ENCODE data around the gene SAMD11.

DNA sequence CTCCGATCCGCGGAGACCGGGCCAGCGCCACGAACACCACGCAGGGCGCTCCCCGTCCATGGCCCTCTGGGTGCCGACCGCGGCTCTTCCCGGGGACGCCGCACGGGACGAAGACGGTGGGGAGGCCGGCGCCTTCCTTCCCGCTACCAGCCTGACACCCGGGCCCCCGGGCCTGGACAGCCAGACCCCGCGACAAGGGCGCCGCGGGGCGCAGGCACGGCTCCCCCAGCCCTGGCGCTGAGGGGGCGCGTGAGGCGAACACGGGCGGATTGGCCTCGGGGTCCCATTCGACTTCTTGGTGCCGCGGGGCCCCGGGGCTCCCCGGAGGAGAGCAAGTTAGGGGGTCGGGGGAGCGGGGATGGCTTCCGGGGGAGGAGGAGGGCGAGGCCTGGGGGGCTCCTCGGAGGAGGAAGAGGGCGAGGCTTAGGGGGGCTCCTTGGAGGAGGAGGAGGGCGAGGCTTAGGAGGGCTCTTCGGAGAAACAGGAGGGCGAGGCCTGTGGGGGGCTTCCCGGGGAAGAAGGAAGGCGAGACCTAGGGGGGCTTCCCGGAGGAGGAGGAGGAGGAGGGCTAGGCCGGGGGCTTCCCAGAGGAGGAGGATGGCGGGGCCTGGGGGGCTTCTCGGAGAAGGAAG lies 36.1 kb downstream of the SAMD11 start:
- no peak for TF ChIP-seq POLR2A (IDR thresholded peaks at IDR 0.05)
- TF ChIP-seq, protein P1, sequence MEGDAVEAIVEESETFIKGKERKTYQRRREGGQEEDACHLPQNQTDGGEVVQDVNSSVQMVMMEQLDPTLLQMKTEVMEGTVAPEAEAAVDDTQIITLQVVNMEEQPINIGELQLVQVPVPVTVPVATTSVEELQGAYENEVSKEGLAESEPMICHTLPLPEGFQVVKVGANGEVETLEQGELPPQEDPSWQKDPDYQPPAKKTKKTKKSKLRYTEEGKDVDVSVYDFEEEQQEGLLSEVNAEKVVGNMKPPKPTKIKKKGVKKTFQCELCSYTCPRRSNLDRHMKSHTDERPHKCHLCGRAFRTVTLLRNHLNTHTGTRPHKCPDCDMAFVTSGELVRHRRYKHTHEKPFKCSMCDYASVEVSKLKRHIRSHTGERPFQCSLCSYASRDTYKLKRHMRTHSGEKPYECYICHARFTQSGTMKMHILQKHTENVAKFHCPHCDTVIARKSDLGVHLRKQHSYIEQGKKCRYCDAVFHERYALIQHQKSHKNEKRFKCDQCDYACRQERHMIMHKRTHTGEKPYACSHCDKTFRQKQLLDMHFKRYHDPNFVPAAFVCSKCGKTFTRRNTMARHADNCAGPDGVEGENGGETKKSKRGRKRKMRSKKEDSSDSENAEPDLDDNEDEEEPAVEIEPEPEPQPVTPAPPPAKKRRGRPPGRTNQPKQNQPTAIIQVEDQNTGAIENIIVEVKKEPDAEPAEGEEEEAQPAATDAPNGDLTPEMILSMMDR (IDR thresholded peaks at IDR 0.05) = no peak
